HL-60/S4 treated with retinoic acid at 250 ng/mL for 4 days and 3 days (cell line): Measurements from ENCODE around the gene FRMD5.
"Not testable (repeated sequence)": the region's sequence is repeated elsewhere in the genome, so short reads cannot be mapped to it uniquely, and the experiment has no call there.

Source experiments
- in situ Hi-C: fragments of 300-500 bp; cut with MboI; formaldehyde crosslinking; loops from 2 replicates; pipeline ENCODE4 v1.7.0; 2022; ENCODE audit warnings: low sequenced_read_pairs

Gene FRMD5

GRCh38 chr15:43871835-43872234 lies 323.2 kb downstream of the FRMD5 start:
- in situ Hi-C loops = no loop called here

- in situ Hi-C loops = no loop called here
Observed at GRCh38 chr15:43868406-43868805, 326.7 kb downstream of the FRMD5 start.

- in situ Hi-C loops = no loop called here
Observed at GRCh38 chr15:43867096-43867495, 328.0 kb downstream of the FRMD5 start.

- in situ Hi-C loops = not testable (repeated sequence)
Observed at GRCh38 chr15:43866636-43867035, 328.4 kb downstream of the FRMD5 start.

GRCh38 chr15:43859546-43859945 lies 335.5 kb downstream of the FRMD5 start:
- in situ Hi-C loops = no loop called here

GRCh38 chr15:43854801-43855200 lies 340.3 kb downstream of the FRMD5 start:
- in situ Hi-C loops = no loop called here

GRCh38 chr15:43852607-43853006 lies 342.5 kb downstream of the FRMD5 start:
- in situ Hi-C loops = no loop called here

GRCh38 chr15:43851251-43851650 lies 343.8 kb downstream of the FRMD5 start:
- in situ Hi-C loops = no loop called here

- in situ Hi-C loops = no loop called here
Observed at GRCh38 chr15:43845421-43845820, 349.6 kb downstream of the FRMD5 start.

- in situ Hi-C loops = not testable (repeated sequence)
Observed at GRCh38 chr15:43832485-43832884, 362.6 kb downstream of the FRMD5 start.

- in situ Hi-C loops = not testable (repeated sequence)
Observed at GRCh38 chr15:43831519-43832052, 363.5 kb downstream of the FRMD5 start.

GRCh38 chr15:43830691-43831275 lies 364.3 kb downstream of the FRMD5 start:
- in situ Hi-C loops = not testable (repeated sequence)

- in situ Hi-C loops = not testable (repeated sequence)
Observed at GRCh38 chr15:43829951-43830540, 365.0 kb downstream of the FRMD5 start.

GRCh38 chr15:43828061-43828657 lies 366.9 kb downstream of the FRMD5 start:
- in situ Hi-C loops = no loop called here

GRCh38 chr15:43826508-43827341 lies 368.3 kb downstream of the FRMD5 start, which contains the start of gene WDR76:
Gene WDR76, plus strand, starts transcription at chr15:43827002. Its CDS starts 31 bp downstream, at chr15:43827033.
- in situ Hi-C loops = no loop called here

GRCh38 chr15:43826029-43826507 lies 369.0 kb downstream of the FRMD5 start:
- in situ Hi-C loops = no loop called here

GRCh38 chr15:43825305-43825704 lies 369.8 kb downstream of the FRMD5 start:
- in situ Hi-C loops = not testable (repeated sequence)

GRCh38 chr15:43824302-43825246 lies 370.5 kb downstream of the FRMD5 start, which contains the start of gene MFAP1:
Gene MFAP1, minus strand, starts transcription at chr15:43824690. Its CDS starts 121 bp downstream, at chr15:43824569.
- in situ Hi-C loops = no loop called here

- in situ Hi-C loops = no loop called here
Observed at GRCh38 chr15:43821505-43821904, 373.6 kb downstream of the FRMD5 start.
